ENCODE results near the gene APLN. TPM values are rescaled to one million over a fixed set of nuclear protein-coding genes. Genes with fewer than 3 reads are reported as not detected.

APLN gene
- total RNA-seq, 2 donors from 2014 or later, result 2.1 to 2.3 TPM

DNA sequence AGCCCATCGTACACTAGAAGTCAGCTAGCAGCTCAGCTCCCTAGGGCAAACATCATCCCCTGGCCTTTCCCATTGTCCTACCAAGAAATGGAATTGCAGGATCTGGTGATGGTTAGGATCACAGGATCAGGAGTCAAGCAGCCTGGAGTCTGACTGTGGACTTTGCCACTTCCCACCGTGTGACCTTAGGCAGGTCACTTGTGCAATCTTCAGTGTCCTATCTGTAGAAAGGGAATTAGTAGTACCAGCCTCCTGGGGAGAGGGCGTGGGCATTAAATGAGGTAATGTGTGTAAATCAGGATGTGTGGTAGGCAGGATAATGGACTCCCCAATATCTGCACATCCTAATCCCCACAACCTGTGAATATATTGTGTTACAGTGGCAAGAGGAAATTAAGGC is 38.6 kb upstream of the APLN start:
- no peak overlapping the region for H3K27ac ChIP-seq
- H3K9me3 ChIP-seq, result no peaks in the 10 kb centered on the region
- H3K36me3 ChIP-seq, result no peaks in the 10 kb centered on the region
- H3K4me1 ChIP-seq, result no peaks in the 10 kb centered on the region
- no peak for DNase-seq (ENCODE audit: low spot score)
- H3K27me3 ChIP-seq, result no peaks in the 10 kb centered on the region
- TF ChIP-seq, protein P1, sequence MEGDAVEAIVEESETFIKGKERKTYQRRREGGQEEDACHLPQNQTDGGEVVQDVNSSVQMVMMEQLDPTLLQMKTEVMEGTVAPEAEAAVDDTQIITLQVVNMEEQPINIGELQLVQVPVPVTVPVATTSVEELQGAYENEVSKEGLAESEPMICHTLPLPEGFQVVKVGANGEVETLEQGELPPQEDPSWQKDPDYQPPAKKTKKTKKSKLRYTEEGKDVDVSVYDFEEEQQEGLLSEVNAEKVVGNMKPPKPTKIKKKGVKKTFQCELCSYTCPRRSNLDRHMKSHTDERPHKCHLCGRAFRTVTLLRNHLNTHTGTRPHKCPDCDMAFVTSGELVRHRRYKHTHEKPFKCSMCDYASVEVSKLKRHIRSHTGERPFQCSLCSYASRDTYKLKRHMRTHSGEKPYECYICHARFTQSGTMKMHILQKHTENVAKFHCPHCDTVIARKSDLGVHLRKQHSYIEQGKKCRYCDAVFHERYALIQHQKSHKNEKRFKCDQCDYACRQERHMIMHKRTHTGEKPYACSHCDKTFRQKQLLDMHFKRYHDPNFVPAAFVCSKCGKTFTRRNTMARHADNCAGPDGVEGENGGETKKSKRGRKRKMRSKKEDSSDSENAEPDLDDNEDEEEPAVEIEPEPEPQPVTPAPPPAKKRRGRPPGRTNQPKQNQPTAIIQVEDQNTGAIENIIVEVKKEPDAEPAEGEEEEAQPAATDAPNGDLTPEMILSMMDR (IDR thresholded peaks at IDR 0.05), result no peak
- H3K4me3 ChIP-seq, result no peak overlapping the region

DNA sequence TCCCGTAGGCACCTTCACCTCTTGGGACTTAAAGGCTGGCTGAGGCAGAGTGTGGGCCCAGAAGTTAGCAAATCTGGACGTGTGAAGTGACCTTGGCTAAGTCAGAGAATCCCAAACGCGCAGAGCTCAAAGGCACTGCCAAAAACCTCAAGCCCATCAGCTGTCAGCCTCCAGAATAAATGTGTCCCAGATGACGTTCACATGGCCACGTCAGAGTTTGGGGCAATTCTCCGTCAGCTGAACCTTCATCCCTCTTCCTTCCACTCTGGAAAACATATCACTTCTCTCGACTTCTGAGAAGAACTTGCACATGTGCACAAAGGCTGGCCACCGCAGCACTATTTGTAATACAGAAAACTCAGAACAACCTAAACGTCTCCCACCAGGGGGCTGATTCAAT is 35.7 kb upstream of the APLN start:
- Histone ChIP-seq H3K4me3 (no peak overlapping the region), H3K27ac (peak overlapping the region; percentile 14 to 29), H3K9me3 (no peaks in the 10 kb centered on the region), H3K27me3 (no peaks in the 10 kb centered on the region), H3K36me3 (no peaks in the 10 kb centered on the region), H3K4me1 (peaks cover 0 to 13% of the 10 kb centered on the region in 2 donors)
- no peak for DNase-seq (ENCODE audit: low spot score)
- TF ChIP-seq, protein P1 (IDR thresholded peaks at IDR 0.05), result no peak

DNA sequence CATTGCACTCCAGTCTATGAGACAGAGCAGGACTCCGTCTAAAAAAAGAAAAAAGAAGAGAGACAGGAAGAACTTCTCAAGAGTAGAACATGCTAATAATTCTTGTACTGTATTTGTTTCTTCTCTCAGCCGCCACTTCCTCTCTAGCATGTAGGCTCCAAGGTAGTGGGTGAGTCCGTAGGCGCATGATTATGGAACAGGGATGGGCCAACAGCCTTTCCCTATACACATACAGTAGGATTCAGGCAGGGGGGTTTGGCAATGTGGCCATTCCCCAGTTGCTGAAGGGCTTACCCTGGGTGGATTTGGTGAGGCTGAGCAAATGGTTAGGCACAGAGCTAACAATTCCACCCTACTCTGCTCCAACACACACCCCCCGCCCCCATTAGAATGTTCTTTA is 35.0 kb upstream of the APLN start:
- no peaks in the 10 kb centered on the region for H3K9me3 ChIP-seq
- DNase-seq (ENCODE audit: low spot score), result no peak
- no peaks in the 10 kb centered on the region for H3K27me3 ChIP-seq
- no peak overlapping the region for H3K4me3 ChIP-seq
- H3K4me1 ChIP-seq, result peaks cover 0 to 13% of the 10 kb centered on the region in 2 donors
- TF ChIP-seq, protein P1 (IDR thresholded peaks at IDR 0.05), result no peak
- peak overlapping the region in 1 of 2 donors; percentile 29 for H3K27ac ChIP-seq
- H3K36me3 ChIP-seq, result no peaks in the 10 kb centered on the region

DNA sequence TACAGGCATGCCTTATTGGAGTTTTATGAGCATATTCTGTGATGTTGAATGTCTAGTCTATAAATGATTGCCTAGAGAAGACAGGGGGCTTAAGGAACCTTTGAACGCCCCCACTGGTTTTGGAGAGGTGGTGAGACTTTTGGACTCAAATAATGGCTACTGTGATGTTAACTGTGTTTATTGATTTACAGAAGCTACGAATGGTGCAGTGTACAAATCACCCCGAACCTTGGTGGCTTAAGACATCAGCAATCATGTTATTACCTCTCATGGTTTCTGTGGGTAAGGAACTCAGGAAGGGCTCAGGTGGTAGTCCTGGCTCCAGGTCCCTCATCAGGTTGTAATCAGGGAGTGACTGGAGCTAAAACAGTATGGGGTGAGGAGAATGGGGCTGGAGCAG is 33.3 kb upstream of the APLN start:
- Histone ChIP-seq H3K9me3 (no peaks in the 10 kb centered on the region), H3K27ac (no peak overlapping the region), H3K4me1 (peaks cover 0 to 13% of the 10 kb centered on the region in 2 donors), H3K27me3 (no peaks in the 10 kb centered on the region), H3K36me3 (no peaks in the 10 kb centered on the region), H3K4me3 (no peak overlapping the region)
- no peak for DNase-seq (ENCODE audit: low spot score)
- TF ChIP-seq, protein P1 (IDR thresholded peaks at IDR 0.05), result no peak

DNA sequence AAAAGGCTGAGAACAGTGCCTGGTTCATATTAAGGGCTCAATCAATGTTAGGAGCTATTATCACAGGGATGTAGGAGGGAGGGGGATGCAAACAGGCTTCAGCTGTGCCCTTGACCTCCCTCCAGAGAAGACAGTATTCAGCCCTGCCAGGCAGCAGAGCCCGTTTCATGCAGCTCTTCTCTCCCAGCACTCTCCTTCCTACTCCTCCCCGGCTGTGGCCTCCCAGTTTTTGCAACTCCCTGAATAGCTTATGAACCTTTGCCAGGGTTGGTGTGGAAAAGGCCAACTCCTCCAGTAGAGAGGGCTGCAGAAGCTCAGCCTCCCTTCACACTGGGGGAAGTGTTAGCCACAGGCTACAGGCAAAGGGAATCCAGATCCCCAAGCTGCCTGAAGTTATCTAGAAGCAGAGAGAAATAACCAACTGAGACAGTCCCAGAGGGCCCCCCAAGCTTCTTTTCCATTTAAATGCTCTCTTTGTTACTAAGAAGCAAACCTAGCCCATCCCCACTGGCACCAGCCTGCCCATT is 31.7 kb upstream of the APLN start:
- Histone ChIP-seq H3K4me1 (peaks cover 0 to 13% of the 10 kb centered on the region in 2 donors), H3K4me3 (no peak overlapping the region), H3K9me3 (no peaks in the 10 kb centered on the region), H3K36me3 (no peaks in the 10 kb centered on the region), H3K27ac (peak overlapping the region; percentile 31 to 55), H3K27me3 (no peaks in the 10 kb centered on the region)
- peak; percentile 65 for DNase-seq (ENCODE audit: low spot score)
- TF ChIP-seq, protein P1 (IDR thresholded peaks at IDR 0.05), result no peak

DNA sequence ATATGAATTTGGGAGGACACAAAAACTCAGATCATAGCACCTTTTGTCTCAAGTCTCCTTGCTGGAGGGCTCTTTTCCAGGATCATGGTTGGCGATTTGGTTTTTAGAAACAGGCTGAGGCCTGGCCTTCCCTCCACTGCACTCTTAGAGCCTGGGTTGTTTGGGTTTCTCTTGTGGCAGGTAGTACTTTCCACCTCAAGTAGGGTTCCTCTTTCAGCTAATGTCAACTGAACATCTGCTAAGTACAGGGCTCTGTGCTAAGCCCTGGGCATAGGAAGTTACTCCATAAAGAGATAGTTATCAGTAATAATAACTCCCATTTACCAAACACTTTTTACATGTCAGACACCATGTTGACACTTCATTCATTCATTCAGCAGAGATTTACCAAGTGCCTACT is 28.2 kb upstream of the APLN start:
- Histone ChIP-seq H3K27me3 (no peaks in the 10 kb centered on the region), H3K4me3 (no peak overlapping the region), H3K36me3 (no peaks in the 10 kb centered on the region), H3K9me3 (no peaks in the 10 kb centered on the region), H3K27ac (no peak overlapping the region), H3K4me1 (peaks cover 0 to 13% of the 10 kb centered on the region in 2 donors)
- TF ChIP-seq, protein P1 (IDR thresholded peaks at IDR 0.05), result no peak
- no peak for DNase-seq (ENCODE audit: low spot score)

Measured in right atrium auricular region (tissue), 2 donors.